HG02870 (cell line): ENCODE measurements around the gene RAMAC.
"Not testable (repeated sequence)": the region's sequence is repeated elsewhere in the genome, so short reads cannot be mapped to it uniquely, and the experiment has no call there.

Experiments
- ATAC-seq: cut with Tn5 transposase; IDR thresholded peaks from one replicate; pipeline ENCODE4 v1.9.1; 2021; ENCODE audit warnings: mild to moderate bottlenecking, moderate library complexity; ENCODE audit not compliant: unreplicated experiment

RAMAC gene

DNA sequence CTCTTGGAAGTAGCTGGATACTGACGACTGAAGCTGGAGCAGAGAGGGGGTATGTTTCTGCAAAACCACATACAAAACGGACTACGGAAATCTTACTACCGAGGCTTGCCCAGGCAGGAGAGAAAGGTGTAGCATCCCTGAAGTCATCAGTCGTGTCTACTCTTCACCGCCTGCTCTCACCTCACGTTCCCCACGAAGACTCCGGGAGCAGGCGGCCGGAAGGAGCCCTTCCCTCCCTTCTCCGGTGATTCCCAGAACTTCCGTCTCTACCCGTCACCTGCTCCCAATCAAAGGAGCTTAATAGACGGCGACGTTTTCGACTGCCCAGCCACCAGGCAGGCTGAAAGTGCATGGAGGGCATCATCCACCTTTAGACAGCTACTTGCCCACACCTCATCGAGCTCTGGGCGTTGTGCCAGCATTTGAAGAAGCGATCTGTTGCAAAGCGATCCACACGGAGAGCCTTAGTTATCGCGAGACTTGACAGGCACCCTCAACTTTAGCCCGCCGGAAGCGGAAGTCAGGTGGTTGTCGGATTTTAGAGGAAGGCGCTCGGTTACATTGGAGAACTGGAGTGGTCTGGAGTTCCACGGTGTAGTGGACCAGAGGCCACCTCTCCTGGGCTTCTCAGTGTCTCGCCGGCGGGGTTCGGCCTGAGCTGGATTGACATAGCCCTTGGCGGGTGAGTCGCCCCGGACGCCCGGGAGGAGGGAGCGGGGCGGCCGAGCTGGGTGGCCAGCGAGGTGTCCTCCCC is at the start of gene RAMAC:
RAMAC (plus strand) TSS at position 523 of the 754 bp plus-strand sequence. CDS start 2,809 bp downstream, outside the sequence.
- ATAC-seq: peak; percentile 89

- no peak for ATAC-seq
Measured at GRCh38 chr15:82936966-82937711, 48.9 kb upstream of the RAMAC start.

DNA sequence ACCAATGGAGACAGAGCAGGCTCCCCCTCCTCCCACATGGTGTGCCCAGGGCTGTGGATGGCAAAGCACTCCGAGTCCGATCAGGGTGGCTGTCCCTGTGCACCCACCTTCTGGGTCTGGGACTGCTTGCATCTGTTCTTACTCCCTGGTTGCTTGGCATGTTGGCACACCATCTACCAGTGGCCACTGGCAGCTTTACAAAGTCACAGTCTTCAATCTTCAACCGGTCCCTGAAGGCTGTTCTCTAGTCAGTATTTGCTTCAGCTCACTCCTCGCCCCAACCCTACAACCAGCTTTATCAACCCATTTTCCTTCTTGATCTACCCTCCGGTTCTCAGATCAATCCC is 48.3 kb upstream of the RAMAC start:
- no peak for ATAC-seq

GRCh38 chr15:82939678-82940077 is 46.3 kb upstream of the RAMAC start:
- not testable (repeated sequence) for ATAC-seq

- ATAC-seq: no peak
Measured at GRCh38 chr15:82942691-82943090, 43.3 kb upstream of the RAMAC start.

DNA sequence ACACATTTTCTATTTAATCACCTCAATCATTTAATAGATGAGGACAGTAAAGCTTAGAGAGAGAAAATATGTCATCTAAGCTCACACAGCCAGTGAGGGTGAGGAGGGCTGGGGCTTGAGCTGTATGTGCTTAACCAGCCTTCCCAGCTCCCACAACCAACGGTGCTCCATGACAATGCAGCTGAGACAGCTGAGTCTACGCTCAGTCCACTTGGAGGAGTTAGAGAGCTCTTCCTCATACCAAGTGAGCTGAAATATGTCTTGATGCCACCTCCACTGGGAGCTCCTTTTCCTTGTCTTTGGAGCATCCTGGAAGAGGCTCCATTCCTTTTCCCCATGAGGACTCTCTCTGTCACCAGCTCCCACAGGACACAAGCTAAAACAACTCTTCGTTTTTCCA is 42.8 kb upstream of the RAMAC start:
- no peak for ATAC-seq

DNA sequence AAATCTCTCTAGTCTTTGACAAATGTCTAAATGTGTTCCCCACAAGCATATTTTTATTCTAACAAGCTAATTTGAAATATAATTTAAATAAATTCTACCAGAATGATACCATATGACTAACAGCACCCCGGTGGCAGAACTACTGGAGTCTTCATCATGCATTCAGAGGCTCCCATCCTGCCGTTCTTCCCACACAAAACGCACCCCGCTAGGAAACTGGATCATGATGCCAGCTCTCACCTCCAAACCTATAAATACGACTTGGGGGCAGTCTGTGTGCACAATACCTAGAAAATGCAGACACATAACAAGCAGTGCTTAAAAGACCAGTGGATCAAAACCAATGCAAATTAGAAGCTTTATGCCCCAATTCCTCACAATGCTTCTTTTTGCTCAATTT is 42.0 kb upstream of the RAMAC start:
- ATAC-seq: no peak

GRCh38 chr15:82944821-82945220 is 41.2 kb upstream of the RAMAC start:
- no peak for ATAC-seq

GRCh38 chr15:82945326-82945725 is 40.7 kb upstream of the RAMAC start:
- no peak for ATAC-seq

DNA sequence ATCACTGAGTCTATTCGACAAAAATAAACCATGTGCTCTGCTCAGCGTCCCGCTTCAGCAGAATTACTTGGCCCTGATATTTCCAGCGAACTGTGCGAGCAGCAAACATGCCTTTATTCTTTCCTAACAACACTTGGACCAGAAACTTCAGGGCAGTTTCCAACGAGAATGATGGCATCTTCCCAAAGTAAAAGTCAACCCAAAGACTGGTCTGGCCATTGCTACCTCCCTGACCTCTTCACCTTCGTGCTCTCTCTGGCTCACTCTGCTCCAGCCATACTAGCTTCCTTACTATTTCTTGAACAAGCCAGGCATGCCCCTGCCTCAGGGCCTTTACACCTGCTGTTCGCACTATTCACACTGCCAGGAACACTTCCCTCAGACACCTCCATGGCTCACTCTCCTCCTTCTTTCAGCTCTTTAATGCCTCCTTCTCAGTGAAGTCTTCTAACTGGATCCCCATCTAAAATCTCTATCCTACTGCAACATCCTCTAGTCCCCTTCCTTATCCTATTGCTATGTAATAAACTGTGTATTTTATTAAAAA is 39.8 kb upstream of the RAMAC start:
- no peak for ATAC-seq

GRCh38 chr15:82950295-82950694 is 35.7 kb upstream of the RAMAC start:
- ATAC-seq: peak; percentile 23

DNA sequence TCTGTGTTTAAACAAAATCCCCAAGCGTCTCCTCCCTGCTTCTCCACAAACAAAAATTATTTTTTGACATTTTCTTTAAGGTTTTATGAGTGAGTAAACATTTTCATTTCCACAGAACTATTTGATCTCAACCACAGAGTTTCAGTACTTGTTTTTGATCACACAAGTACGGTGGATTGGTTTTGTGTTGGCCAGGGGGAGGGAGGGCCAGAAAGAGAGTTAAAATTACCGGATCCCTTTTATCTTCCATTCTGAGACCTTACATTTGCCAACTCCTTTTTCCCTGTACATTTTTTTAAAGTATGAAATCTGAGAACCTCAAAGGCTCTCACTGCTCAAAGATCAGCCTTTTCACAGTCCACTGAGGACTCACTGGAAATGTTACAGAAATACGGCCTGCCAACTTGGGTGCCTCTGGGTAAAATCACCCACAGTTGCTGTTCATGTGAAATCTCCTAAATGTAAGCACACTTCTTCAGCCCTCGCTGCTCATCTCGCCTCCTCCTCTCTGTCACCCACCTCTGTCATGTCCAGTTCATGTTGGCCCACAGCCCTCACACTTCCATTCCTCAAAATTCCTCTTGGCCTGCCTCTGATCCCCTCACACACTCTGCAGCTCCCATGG is 35.2 kb upstream of the RAMAC start:
- peak; percentile 67 for ATAC-seq

GRCh38 chr15:82951472-82952157 is 34.4 kb upstream of the RAMAC start:
- ATAC-seq: no peak

DNA sequence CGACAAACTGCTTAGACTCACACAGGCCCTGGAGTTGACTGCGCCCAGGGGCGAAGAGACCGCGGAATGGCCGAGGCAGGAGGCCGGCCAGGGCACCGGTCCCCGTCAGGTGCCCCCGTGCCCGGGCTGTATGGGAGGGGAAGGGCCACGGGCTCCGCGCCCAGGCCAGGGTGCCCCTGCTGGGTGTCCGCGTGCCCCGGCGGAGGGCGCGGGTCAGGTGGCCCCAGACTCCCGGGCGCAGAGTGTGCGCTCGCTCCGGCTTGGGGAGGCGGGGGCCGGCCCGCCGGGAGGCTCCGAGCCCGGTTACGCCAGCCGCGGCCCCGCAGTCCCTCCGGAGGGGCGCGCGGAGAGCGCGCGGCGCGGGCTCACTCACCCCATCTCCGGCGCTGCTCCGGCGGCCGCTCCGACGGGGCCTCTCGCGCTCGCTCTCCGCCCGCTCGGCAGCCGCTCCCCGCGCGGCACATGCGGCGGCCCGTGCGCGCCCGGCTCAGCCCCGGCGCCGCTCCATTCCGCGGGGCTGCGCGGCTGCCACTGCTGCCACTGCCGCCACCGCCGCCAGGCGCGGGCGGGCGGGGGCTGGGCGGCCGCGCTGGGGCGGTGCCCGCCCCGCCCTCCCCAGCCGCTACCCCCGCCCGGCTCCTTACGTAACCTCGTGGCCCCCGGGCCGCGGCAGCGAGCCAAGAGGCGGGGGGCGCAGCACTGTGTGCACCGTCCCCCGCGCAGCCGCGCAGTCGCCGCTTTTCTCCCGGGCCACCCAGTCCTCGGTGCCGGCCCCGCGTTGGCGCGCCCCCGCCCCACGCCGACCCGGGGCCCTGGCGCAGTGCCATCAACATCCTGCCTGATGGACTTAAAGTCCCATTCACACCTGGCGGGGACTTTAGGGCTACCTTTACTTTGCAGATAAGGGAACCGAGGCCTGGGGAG is 33.6 kb upstream of the RAMAC start, which contains the start of gene HOMER2:
HOMER2 (minus strand) TSS at position 563 of the 924 bp plus-strand sequence; CDS start at position 378, 185 bp downstream.
- ATAC-seq: no peak

GRCh38 chr15:82958638-82959037 is 27.4 kb upstream of the RAMAC start:
- no peak for ATAC-seq

DNA sequence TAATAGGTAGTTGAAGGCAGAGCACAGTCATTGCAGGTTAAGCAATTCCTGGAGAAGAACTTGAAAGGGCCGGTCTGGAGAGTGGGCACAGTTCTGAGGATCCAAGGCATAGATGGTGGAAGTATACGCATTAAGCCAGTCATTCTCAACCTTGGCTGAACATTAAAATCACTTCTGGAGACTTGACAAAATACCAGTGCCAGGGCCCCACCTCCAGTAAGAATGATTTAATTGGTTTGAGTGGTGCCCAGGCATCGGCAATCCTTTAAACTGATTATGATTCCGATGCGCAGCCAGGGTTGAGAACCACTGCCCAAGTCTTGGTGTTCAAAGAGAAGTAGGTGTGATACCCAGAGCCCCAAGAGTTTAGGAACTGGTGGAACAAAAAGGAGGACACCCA is 26.6 kb upstream of the RAMAC start:
- ATAC-seq: no peak

DNA sequence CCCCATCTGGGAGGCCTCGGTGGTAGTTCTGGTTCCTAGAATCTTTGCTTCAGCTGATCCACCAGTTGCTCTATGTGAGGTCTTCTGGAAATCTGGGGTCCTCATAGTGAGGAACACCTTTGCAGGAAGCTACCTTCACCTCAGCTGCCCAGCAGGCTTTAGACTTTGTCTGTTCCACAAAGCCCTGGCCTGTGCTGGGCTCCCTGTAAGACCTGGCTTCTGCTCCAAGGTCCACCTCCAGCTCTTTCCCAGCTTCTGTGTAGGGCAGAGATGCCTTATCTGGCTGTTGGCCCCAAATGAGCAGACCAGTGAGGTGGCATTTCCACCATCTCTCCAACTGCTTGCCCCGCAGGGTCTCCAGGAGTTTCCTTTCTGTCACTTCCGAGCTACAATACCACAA is 25.2 kb upstream of the RAMAC start:
- ATAC-seq: no peak

- ATAC-seq: no peak
Measured at GRCh38 chr15:82963471-82964341, 22.3 kb upstream of the RAMAC start.

DNA sequence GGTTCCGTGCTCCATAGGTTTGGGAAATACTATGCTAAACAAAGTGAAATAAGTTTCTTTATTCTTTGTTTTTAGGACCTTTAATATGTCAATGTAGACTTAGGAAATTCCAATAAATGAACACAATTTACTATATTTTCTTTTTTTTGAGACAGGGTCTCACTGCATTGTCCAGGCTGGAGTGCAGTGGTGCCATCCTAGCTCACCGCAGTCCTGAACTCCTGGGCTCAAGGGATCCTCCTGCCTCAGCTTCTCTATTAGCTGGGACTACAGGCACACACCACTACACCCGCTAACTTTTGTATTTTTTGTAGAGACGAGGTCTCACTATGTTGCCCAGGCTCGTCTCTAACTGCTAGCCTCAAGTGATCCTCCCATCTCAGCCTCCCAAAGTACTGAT is 21.1 kb upstream of the RAMAC start:
- no peak for ATAC-seq
